T-cell (primary cell): ENCODE measurements around the gene BRD4. TPM values are rescaled to one million over a fixed set of nuclear protein-coding genes. Genes with fewer than 3 reads are reported as not detected.
A peak's percentile ranks its signal among the peaks of the same experiment; 100 is the strongest.

Experiments
- ATAC-seq, 4 experiments: fragments of 200-7000 bp in 3 of 4; fragments of 150-1000 bp in 1 of 4; cut with Tn5 transposase; replicated peaks in 1 of 4; 1 replicate in 3 of 4; 2 replicates in 1 of 4; pipeline ENCODE4 v1.10.0; 2021; ENCODE audit warnings: moderate library complexity in 3 of 4, mild to moderate bottlenecking in 2 of 4, moderate number of reproducible peaks in 1 of 4
- CTCF ChIA-PET, 2 donors: fragments of 300-600 bp; sonication (Branson Sonifier 250); formaldehyde crosslinking; loops; one replicate each; lab custom pipeline; 2022; ENCODE audit warnings: antibody characterized with exemption in 2 of 2; lab: Charles Lee
- POLR2A ChIA-PET, 2 donors: fragments of 300-600 bp; sonication (Branson Sonifier 250); formaldehyde crosslinking; loops; one replicate each; lab custom pipeline; 2022; ENCODE audit warnings: antibody characterized with exemption in 2 of 2; lab: Charles Lee
- DNase-seq, 35 experiments: peaks; one replicate each; pipeline versions ENCODE4 v3.0.0 to v3.0.0-alpha.2; 2013 to 2023
- H3K27ac ChIP-seq: one replicate; pipeline ENCODE4 v1.5.1; 2013; ENCODE audit warnings: low read length
- H3K27me3 ChIP-seq, 2 experiments: replicated peaks in 1 of 2; 1 replicate in 1 of 2; 2 replicates in 1 of 2; pipeline versions ENCODE4 v1.6.1 to v1.7.0; 2013; ENCODE audit warnings: low read length in 1 of 2, mixed read lengths in 1 of 2; ENCODE audit not compliant: control insufficient read depth in 2 of 2, insufficient read depth in 2 of 2; ENCODE audit errors: extremely low read depth in 1 of 2
- H3K36me3 ChIP-seq, 2 donors: 1 replicate in 1 of 2; 2 replicates in 1 of 2; pipeline versions ENCODE4 v1.6.1 to v1.7.0; 2013; ENCODE audit warnings: low read length in 1 of 2; ENCODE audit not compliant: control insufficient read depth in 2 of 2, insufficient read depth in 1 of 2; ENCODE audit errors: extremely low read depth in 1 of 2
- H3K4me1 ChIP-seq, 2 experiments: 1 replicate in 1 of 2; 2 replicates in 1 of 2; pipeline versions ENCODE4 v1.6.1 to v1.7.0; 2013; ENCODE audit warnings: low read length in 2 of 2, mixed read lengths in 1 of 2; ENCODE audit not compliant: insufficient read depth in 2 of 2, control insufficient read depth in 1 of 2; ENCODE audit errors: extremely low read depth in 1 of 2
- H3K4me3 ChIP-seq, 2 donors: 1 replicate in 1 of 2; 2 replicates in 1 of 2; pipeline versions ENCODE4 v1.5.1 to v1.7.0; 2013; ENCODE audit warnings: mild to moderate bottlenecking in 2 of 2, low read length in 1 of 2, moderate library complexity in 1 of 2; ENCODE audit not compliant: control insufficient read depth in 1 of 2; ENCODE audit errors: extremely low read depth in 1 of 2
- H3K9me3 ChIP-seq: 2 replicates; pipeline ENCODE4 v1.7.0; 2013
- H3K27ac Mint-ChIP-seq, 2 donors: one replicate each; pipeline ENCODE4 v1.8.0; 2020 to 2021; ENCODE audit warnings: mild to moderate bottlenecking in 2 of 2, mixed read lengths in 2 of 2
- H3K27me3 Mint-ChIP-seq, 2 donors: one replicate each; pipeline ENCODE4 v1.8.0; 2021 to 2022; ENCODE audit warnings: mixed read lengths in 2 of 2
- H3K36me3 Mint-ChIP-seq: one replicate; pipeline ENCODE4 v1.8.0; 2021; ENCODE audit warnings: mixed read lengths
- H3K4me1 Mint-ChIP-seq, 3 donors: one replicate each; pipeline ENCODE4 v1.8.0; 2020 to 2022; ENCODE audit warnings: mixed read lengths in 3 of 3, mild to moderate bottlenecking in 1 of 3
- H3K4me3 Mint-ChIP-seq, 3 donors: one replicate each; pipeline ENCODE4 v1.8.0; 2020 to 2022; ENCODE audit warnings: mild to moderate bottlenecking in 3 of 3, mixed read lengths in 3 of 3, moderate library complexity in 3 of 3
- H3K9me3 Mint-ChIP-seq, 3 donors: one replicate each; pipeline ENCODE4 v1.8.0; 2020 to 2022; ENCODE audit warnings: mixed read lengths in 3 of 3
- WGBS: methylation state at CpG from one replicate; pipeline ENCODE4 v1.1.5; 2013; ENCODE audit warnings: missing lambda C conversion rate; ENCODE audit not compliant: insufficient coverage; 5-methylcytosine and 5-hydroxymethylcytosine counted together
- total RNA-seq, 35 experiments: library from RNA in 6 of 35; stranded (reverse) in 6 of 35; fragments of 120-200 nt in 1 of 35; gene quantifications; one replicate each; pipeline versions ENCODE4 v1.2.1 to v1.2.4 and lab custom pipeline; 2013 to 2026

BRD4 gene
- total RNA-seq, 5 donors from 2014 or later (not counting 1 experiment from before 2014, with no cell fraction given): 115 to 154 (median 139) TPM

DNA sequence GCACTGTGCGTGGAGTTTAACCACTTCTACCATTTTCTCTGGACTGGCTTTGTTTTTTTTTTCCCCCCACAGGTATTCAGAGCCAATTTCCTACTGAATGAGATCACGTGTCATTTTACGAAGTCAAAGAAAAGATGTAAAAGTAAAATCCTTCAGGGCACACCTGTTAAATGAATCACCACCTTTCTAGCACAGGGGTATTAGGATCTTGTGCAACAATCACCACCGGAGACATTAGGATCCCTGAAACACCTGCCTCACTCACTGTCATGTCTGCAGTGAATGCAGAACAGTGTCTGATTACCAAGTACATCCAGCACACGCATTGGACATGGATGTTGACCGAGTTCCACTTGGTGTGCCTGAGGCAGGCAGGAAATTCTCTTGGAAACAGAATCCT lies 17.2 kb downstream of the BRD4 start:
- Histone ChIP-seq H3K4me3 (no peak overlapping the region), H3K9me3 (no peaks in the 10 kb centered on the region), H3K27me3 (no peaks in the 10 kb centered on the region), H3K27ac (no peak overlapping the region), H3K36me3 (peaks cover 0 to 5% of the 10 kb centered on the region in 2 donors), H3K4me1 (peaks cover 25 to 78% of the 10 kb centered on the region in 2 experiments)
- 60% methylated on average over 1 of the region's 6 CpGs for WGBS
- peaks cover 14% of the 10 kb centered on the region for H3K36me3 Mint-ChIP-seq
- DNase-seq (no peak), ATAC-seq (no peak)
- H3K4me3 Mint-ChIP-seq: peak overlapping the region in 2 of 3 donors; percentile 9 to 41
- H3K27ac Mint-ChIP-seq: peak overlapping the region in 1 of 2 donors; percentile 39
- no peaks in the 10 kb centered on the region for H3K9me3 Mint-ChIP-seq
- peaks cover 86 to 92% (median 88%) of the 10 kb centered on the region in 3 donors for H3K4me1 Mint-ChIP-seq
- ChIA-PET CTCF (no interaction called here), POLR2A (no interaction called here)
- H3K27me3 Mint-ChIP-seq: no peaks in the 10 kb centered on the region

DNA sequence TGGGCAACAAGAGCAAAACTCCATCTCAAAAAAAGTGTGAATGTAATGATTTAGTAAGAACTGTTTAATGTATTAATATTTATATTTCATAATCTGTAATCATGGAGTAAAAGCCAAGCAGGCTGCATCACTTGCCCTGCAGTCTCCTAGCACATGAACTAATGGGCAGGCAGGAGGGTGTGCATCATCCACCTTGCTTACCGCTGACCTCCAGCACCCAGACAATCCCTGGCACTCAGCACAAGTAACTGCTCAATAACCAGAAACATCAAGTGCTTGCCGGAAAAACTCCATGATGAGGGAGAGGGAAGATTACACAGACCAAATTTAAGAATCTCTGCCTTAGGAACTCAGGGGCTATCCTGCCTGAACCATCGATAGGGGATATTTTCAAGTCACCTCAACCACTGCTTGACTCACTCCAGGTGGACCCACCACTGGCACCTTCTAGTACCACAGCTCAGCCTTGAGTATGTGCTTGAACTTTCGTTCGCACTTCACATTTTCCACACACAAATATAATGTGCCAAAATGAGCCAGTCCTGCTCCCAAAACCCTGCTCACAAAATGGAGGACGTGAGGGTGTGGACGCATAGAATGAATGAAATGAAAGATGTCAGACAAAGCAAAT lies 18.6 kb downstream of the BRD4 start:
- H3K27me3 Mint-ChIP-seq: no peaks in the 10 kb centered on the region
- Histone ChIP-seq H3K4me3 (no peak overlapping the region), H3K27me3 (no peaks in the 10 kb centered on the region), H3K27ac (no peak overlapping the region), H3K4me1 (peaks cover 27 to 74% of the 10 kb centered on the region in 2 experiments), H3K36me3 (peaks cover 0 to 5% of the 10 kb centered on the region in 2 donors), H3K9me3 (no peaks in the 10 kb centered on the region)
- peak overlapping the region in 2 of 3 donors; percentile 5 to 18 for H3K4me3 Mint-ChIP-seq
- ATAC-seq: no peak
- H3K4me1 Mint-ChIP-seq: peaks cover 84 to 88% (median 87%) of the 10 kb centered on the region in 3 donors
- H3K36me3 Mint-ChIP-seq: peaks cover 14% of the 10 kb centered on the region
- H3K9me3 Mint-ChIP-seq: no peaks in the 10 kb centered on the region
- POLR2A ChIA-PET: no interaction called here
- no peak for DNase-seq
- CTCF ChIA-PET: no interaction called here
- WGBS: no CpG with 5 or more reads among the region's 7 CpGs
- H3K27ac Mint-ChIP-seq: no peak overlapping the region

DNA sequence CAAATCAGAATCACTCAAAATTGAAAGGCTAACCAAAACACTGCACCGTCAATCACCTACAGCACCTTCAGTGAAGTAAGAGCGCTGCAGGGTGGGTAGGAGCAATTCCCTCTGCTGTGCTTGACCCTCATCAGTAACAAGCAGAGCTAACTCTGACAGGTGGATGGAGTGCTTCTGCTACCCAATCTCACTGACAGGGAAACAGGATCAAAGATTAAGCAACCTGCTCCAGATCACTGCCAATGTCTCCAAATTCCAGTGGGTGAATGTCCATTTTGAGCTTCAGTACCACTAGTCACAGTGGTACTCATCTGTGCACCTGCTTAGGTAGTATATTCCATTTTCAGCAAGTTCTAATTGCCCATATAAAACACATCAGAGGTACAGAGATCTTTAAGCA lies 25.2 kb downstream of the BRD4 start:
- H3K4me3 ChIP-seq: no peak overlapping the region
- H3K36me3 ChIP-seq: peaks cover 0 to 5% of the 10 kb centered on the region in 2 donors
- ChIA-PET POLR2A (interaction anchor here in 1 of 2 donors (0.7 kb wide), 1 partner anchor 10 kb away, joined by 4 read pairs; no protein-coding TSS in a partner anchor), CTCF (no interaction called here)
- no peaks in the 10 kb centered on the region for H3K27me3 Mint-ChIP-seq
- peaks cover 9% of the 10 kb centered on the region for H3K36me3 Mint-ChIP-seq
- H3K4me1 Mint-ChIP-seq: peaks cover 83 to 90% (median 84%) of the 10 kb centered on the region in 3 donors
- no CpG with 5 or more reads among the region's 2 CpGs for WGBS
- peaks cover 21 to 75% of the 10 kb centered on the region in 2 experiments for H3K4me1 ChIP-seq
- no peak for ATAC-seq
- peak overlapping the region in 1 of 2 donors; percentile 34 for H3K27ac Mint-ChIP-seq
- H3K9me3 Mint-ChIP-seq: no peaks in the 10 kb centered on the region
- H3K4me3 Mint-ChIP-seq: peak overlapping the region in 1 of 3 donors; percentile 56
- no peak for DNase-seq
- no peaks in the 10 kb centered on the region for H3K27me3 ChIP-seq
- no peak overlapping the region for H3K27ac ChIP-seq
- H3K9me3 ChIP-seq: no peaks in the 10 kb centered on the region

DNA sequence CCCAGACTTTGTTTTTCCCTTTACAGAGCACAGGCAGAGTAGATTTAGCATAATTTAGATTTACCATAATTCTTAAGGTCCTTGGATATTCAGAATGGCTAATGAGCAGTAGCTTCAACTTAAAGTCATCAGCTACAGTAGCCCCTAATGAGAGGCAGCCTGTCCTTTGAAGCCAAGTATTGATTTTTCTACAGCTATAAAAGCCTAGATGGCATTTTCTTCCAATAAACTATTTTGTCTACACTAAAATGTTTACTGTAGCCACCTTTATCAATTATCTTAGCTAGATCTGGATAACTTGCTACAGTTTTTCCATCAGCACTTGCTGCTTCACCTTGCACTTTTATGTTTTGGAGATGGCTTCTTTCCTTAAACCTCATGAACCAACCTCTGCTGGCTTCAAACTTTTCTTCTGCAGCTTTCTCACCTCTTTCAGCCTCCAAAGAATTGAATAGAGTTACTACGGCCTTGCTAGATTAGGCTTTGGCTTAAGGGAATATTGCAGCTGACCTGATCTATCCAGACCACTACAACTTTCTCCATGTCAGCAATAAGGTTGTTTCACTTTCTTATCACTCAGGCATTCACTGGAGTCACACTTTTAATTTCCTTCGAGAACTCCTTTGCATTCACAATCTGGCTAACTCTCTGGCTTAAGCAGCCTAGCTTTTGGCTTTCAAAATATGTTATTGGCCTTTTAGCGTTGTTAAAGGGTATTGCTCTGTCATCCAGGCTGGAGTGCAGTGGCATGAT lies 26.6 kb downstream of the BRD4 start:
- Mint-ChIP-seq H3K27ac (no peak overlapping the region), H3K4me1 (peaks cover 80 to 89% (median 85%) of the 10 kb centered on the region in 3 donors), H3K27me3 (no peaks in the 10 kb centered on the region), H3K4me3 (peak overlapping the region; percentile 9 to 56 (median 15)), H3K36me3 (peaks cover 4% of the 10 kb centered on the region), H3K9me3 (no peaks in the 10 kb centered on the region)
- Histone ChIP-seq H3K4me1 (peaks cover 18 to 68% of the 10 kb centered on the region in 2 experiments), H3K9me3 (no peaks in the 10 kb centered on the region), H3K27ac (no peak overlapping the region), H3K27me3 (no peaks in the 10 kb centered on the region), H3K4me3 (no peak overlapping the region), H3K36me3 (no peaks in the 10 kb centered on the region)
- 100% methylated on average over 2 of the region's 3 CpGs for WGBS
- CTCF ChIA-PET: no interaction called here
- POLR2A ChIA-PET: interaction anchor here in 1 of 2 donors (1.3 kb wide), 1 partner anchor 11 kb away, joined by 3 read pairs; no protein-coding TSS in a partner anchor
- DNase-seq (no peak), ATAC-seq (no peak)

DNA sequence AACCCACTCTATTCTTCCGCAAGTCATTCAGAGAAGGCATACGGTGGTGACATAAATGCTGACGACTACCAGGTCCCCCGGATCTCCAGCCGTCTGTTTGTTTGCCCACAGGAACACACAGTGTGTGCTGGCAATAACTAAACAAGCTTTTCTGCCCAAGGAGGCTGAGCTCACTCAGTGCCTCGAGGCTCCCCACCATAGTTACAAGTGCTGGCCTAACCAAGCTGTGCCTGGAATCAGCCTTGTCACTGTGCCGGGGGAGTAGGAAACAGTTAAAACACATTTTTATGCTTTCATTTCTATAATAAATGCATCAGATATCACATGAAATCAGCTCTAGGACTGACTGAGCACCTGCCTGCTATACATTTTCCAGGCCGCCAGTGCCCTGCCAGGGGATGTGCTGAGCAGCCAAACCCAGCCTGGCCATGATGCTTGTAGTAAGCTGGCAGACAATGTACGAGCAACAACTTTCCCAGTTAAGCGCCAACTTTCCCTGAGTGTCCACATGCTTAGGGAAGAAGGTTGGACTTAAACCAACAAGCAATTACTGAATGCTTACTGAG lies 28.1 kb downstream of the BRD4 start:
- Histone ChIP-seq H3K4me3 (no peak overlapping the region), H3K27ac (no peak overlapping the region), H3K27me3 (no peaks in the 10 kb centered on the region), H3K36me3 (no peaks in the 10 kb centered on the region), H3K4me1 (peaks cover 22 to 68% of the 10 kb centered on the region in 2 experiments), H3K9me3 (no peaks in the 10 kb centered on the region)
- no peaks in the 10 kb centered on the region for H3K9me3 Mint-ChIP-seq
- ChIA-PET CTCF (no interaction called here), POLR2A (no interaction called here)
- H3K27ac Mint-ChIP-seq: peak overlapping the region; percentile 53 to 62
- H3K27me3 Mint-ChIP-seq: no peaks in the 10 kb centered on the region
- DNase-seq (peak in 2 of 35 experiments; percentile 22 to 32), ATAC-seq (peak in 1 of 4 experiments; percentile 25)
- peaks cover 4% of the 10 kb centered on the region for H3K36me3 Mint-ChIP-seq
- peaks cover 81 to 90% (median 86%) of the 10 kb centered on the region in 3 donors for H3K4me1 Mint-ChIP-seq
- WGBS: 60% methylated on average over 6 of the region's 10 CpGs
- peak overlapping the region; percentile 50 to 60 (median 54) for H3K4me3 Mint-ChIP-seq
